HepG2 (cell line): Measurements from ENCODE around the gene GABBR2. TPM values are rescaled to one million over a fixed set of nuclear protein-coding genes. Genes with fewer than 3 reads are reported as not detected.

ENCODE experiments used
- ATAC-seq: fragments of 200-7000 bp; cut with Tn5 transposase; 3 replicates; pipeline ENCODE4 v1.9.1; 2020; ENCODE audit warnings: mild to moderate bottlenecking, moderate library complexity
- BruUV-seq: library from RNA; stranded (reverse); fragments of 400-500 nt; replicated peaks from 2 replicates; lab custom pipeline; 2021; lab: Mats Ljungman, UMichigan
- CTCF ChIA-PET: fragments of 300-600 bp; formaldehyde crosslinking; extraction: SDS; loops from one replicate; lab custom pipeline; 2021; ENCODE audit warnings: low total read pairs, inconsistent platforms, low intra/inter-chr PET ratio; lab: Yijun Ruan, JAX
- POLR2A ChIA-PET: fragments of 350-600 bp; sonication (Branson Sonifier 250); formaldehyde crosslinking; loops from one replicate; lab custom pipeline; 2020; ENCODE audit warnings: antibody characterized with exemption, inconsistent platforms; lab: Yijun Ruan, JAX
- DNase-seq: peaks from one replicate; pipeline ENCODE4 v3.0.0-alpha.2; 2015; ENCODE audit warnings: low spot score
- FAIRE-seq: peaks from 3 replicates; lab custom pipeline; 2011; peaks lifted over from hg19 to GRCh38; lab: Jason Lieb, UNC
- H2AFZ ChIP-seq: one replicate; pipeline ENCODE4 v1.6.1; 2011; ENCODE audit warnings: low read length, inconsistent platforms
- H3K27ac ChIP-seq: fragments of 300-600 bp; 3 replicates; pipeline ENCODE4 v1.8.0; 2011; ENCODE audit warnings: mixed run types, mild to moderate bottlenecking, mixed read lengths, low read length, inconsistent platforms; ENCODE audit not compliant: insufficient read depth; ENCODE audit errors: extremely low read length
- H3K27me3 ChIP-seq, 2 experiments: fragments of 200-600 bp in 1 of 2; 2 replicates in 1 of 2; 3 replicates in 1 of 2; pipeline versions ENCODE4 v1.6.0 to v1.8.0; 2011; ENCODE audit warnings: low read length in 2 of 2, mild to moderate bottlenecking in 2 of 2, moderate library complexity in 2 of 2, inconsistent platforms in 1 of 2; ENCODE audit not compliant: insufficient read depth in 2 of 2, control insufficient read depth in 1 of 2
- H3K36me3 ChIP-seq, 2 experiments: fragments of 200-600 bp in 1 of 2; replicated peaks in 1 of 2; 2 replicates in 1 of 2; 3 replicates in 1 of 2; pipeline versions ENCODE4 v1.5.1 to v1.8.0; 2011; ENCODE audit warnings: low read length in 2 of 2, inconsistent platforms in 1 of 2; ENCODE audit not compliant: insufficient read depth in 2 of 2, control insufficient read depth in 1 of 2
- H3K4me1 ChIP-seq: 2 replicates; pipeline ENCODE4 v1.5.1; 2012; ENCODE audit warnings: low read length, inconsistent platforms; ENCODE audit not compliant: insufficient read depth
- H3K4me2 ChIP-seq: 2 replicates; pipeline ENCODE4 v1.6.0; 2011; ENCODE audit warnings: low read depth, low read length, inconsistent platforms
- H3K4me3 ChIP-seq, 3 experiments: fragments of 200-600 bp in 1 of 3; sonication (generic), shearing (Covaris generic) in 1 of 3; replicated peaks in 1 of 3; 2 replicates each; pipeline ENCODE4 v1.5.1; 2011 to 2016; ENCODE audit warnings: low read length in 3 of 3, inconsistent platforms in 2 of 3, low read depth in 2 of 3, mild to moderate bottlenecking in 2 of 3, control low read depth in 1 of 3, mixed read lengths in 1 of 3; ENCODE audit not compliant: insufficient read depth in 1 of 3
- H3K79me2 ChIP-seq: one replicate; pipeline ENCODE4 v1.6.1; 2011; ENCODE audit warnings: low read length, inconsistent platforms; ENCODE audit not compliant: insufficient read depth
- H3K9ac ChIP-seq: 2 replicates; pipeline ENCODE4 v1.6.0; 2011; ENCODE audit warnings: mild to moderate bottlenecking, low read depth, low read length, inconsistent platforms; ENCODE audit not compliant: insufficient read depth
- H3K9me3 ChIP-seq: 2 replicates; pipeline ENCODE4 v1.5.1; 2012; ENCODE audit warnings: mild to moderate bottlenecking, low read length
- H4K20me1 ChIP-seq: 2 replicates; pipeline ENCODE4 v1.6.0; 2011; ENCODE audit warnings: inconsistent platforms, mild to moderate bottlenecking, low read length, moderate library complexity; ENCODE audit not compliant: insufficient read depth
- ATF5 ChIP-seq: sonication (generic); formaldehyde crosslinking; IDR thresholded peaks from 2 replicates; pipeline ENCODE4 v1.4.0; 2020; ENCODE audit warnings: mild to moderate bottlenecking, low read depth, missing genetic modification reagents
- CAMTA2 ChIP-seq: sonication (generic); formaldehyde crosslinking; IDR thresholded peaks from 2 replicates; pipeline ENCODE4 v1.4.0; 2020; ENCODE audit warnings: mild to moderate bottlenecking, missing genetic modification reagents, borderline replicate concordance
- EP300 ChIP-seq, 3 experiments: sonication (generic) in 1 of 3; formaldehyde crosslinking in 1 of 3; IDR thresholded peaks; 2 replicates each; pipeline versions ENCODE4 v1.5.1 to v1.6.1; 2011 to 2020; ENCODE audit warnings: low read depth in 2 of 3, low read length in 2 of 3, borderline replicate concordance in 1 of 3, improper control_type of control experiment in 1 of 3, mild to moderate bottlenecking in 1 of 3, missing genetic modification reagents in 1 of 3, moderate library complexity in 1 of 3
- HNF4A ChIP-seq: sonication (generic); formaldehyde crosslinking; IDR thresholded peaks from 2 replicates; pipeline ENCODE4 v1.4.0; 2020; ENCODE audit warnings: missing genetic modification reagents
- JUND ChIP-seq: sonication (generic); formaldehyde crosslinking; IDR thresholded peaks from 2 replicates; pipeline ENCODE4 v1.8.0; 2022; ENCODE audit warnings: mild to moderate bottlenecking, missing genetic modification reagents
- MIER3 ChIP-seq: IDR thresholded peaks from 2 replicates; pipeline ENCODE4 v1.6.1; 2016; ENCODE audit warnings: missing compliant biosample characterization, borderline replicate concordance
- RAD21 ChIP-seq: fragments of 450-650 bp; formaldehyde crosslinking; IDR thresholded peaks from 2 replicates; pipeline ENCODE4 v1.5.0; 2020; ENCODE audit warnings: mild to moderate bottlenecking
- SOX5 ChIP-seq: IDR thresholded peaks from 2 replicates; pipeline ENCODE4 v1.6.1; 2016; ENCODE audit warnings: borderline replicate concordance
- TGIF2 ChIP-seq: IDR thresholded peaks from 2 replicates; pipeline ENCODE4 v1.6.1; 2016; ENCODE audit warnings: control low read depth, missing compliant biosample characterization
- ZMAT3 ChIP-seq: sonication (generic); formaldehyde crosslinking; conservative IDR thresholded peaks from 2 replicates; pipeline ENCODE4 v1.7.0; 2021; ENCODE audit warnings: missing genetic modification reagents
- ZNF850 ChIP-seq: sonication (generic); formaldehyde crosslinking; conservative IDR thresholded peaks from 2 replicates; pipeline ENCODE4 v1.9.0; 2021; ENCODE audit warnings: mild to moderate bottlenecking, missing genetic modification reagents
- ZNF891 ChIP-seq: sonication (generic); formaldehyde crosslinking; IDR thresholded peaks from 2 replicates; pipeline ENCODE4 v1.5.0; 2020; ENCODE audit warnings: mild to moderate bottlenecking, missing genetic modification reagents
- WGBS: methylation state at CpG from one replicate; pipeline ENCODE4 v1.1.6; 2017; ENCODE audit warnings: low lambda C conversion rate; 5-methylcytosine and 5-hydroxymethylcytosine counted together
- in situ Hi-C: cut with HindIII; loops from 2 replicates; pipeline ENCODE4 v1.10.0; 2017; ENCODE audit warnings: low pct_unique_long_range_greater_than_20kb; ENCODE audit not compliant: extremely low pct_ligation_motif_present
- intact Hi-C: fragments of 100-400 bp; cut with micrococcal nuclease; formaldehyde crosslinking; loops from one replicate; pipeline ENCODE4 v1.10.0; 2022; ENCODE audit not compliant: unreplicated experiment
- polyA plus RNA-seq, 8 experiments: library from polyadenylated mRNA; depleted of rRNA in 3 of 8; stranded (reverse) in 7 of 8; unstranded in 1 of 8; fragments of >200 nt; fragmentation: Illumina TruSeq in 4 of 8; extraction: Trizol in 4 of 8; gene quantifications; 2 replicates each; pipeline versions ENCODE4 v1.2.1 to v1.2.3, GENCODE V29; 2011 to 2016; ENCODE audit warnings: low read depth in 4 of 8, missing spikeins in 1 of 8, mixed read lengths in 1 of 8; ENCODE audit not compliant: insufficient read depth in 1 of 8
- total RNA-seq, 5 experiments: library from RNA; depleted of rRNA; stranded (reverse); fragments of >200 nt; fragmentation: Illumina TruSeq; extraction: Trizol; gene quantifications; 2 replicates each; pipeline ENCODE4 v1.2.3, GENCODE V29; 2016; ENCODE audit warnings: low read depth in 1 of 5
- TF ChIP-seq, protein P1 (sequence below): sonication (generic); formaldehyde crosslinking; IDR thresholded peaks from 2 replicates; pipeline ENCODE4 v1.8.1; 2023; ENCODE audit warnings: mild to moderate bottlenecking, missing genetic modification reagents

GABBR2 gene
- total and polyA plus RNA-seq, 2 of the 13 experiments (the other 11 are each of a cell fraction or from before 2014, with no cell fraction given) = 0.02 TPM; not detected in 1

DNA sequence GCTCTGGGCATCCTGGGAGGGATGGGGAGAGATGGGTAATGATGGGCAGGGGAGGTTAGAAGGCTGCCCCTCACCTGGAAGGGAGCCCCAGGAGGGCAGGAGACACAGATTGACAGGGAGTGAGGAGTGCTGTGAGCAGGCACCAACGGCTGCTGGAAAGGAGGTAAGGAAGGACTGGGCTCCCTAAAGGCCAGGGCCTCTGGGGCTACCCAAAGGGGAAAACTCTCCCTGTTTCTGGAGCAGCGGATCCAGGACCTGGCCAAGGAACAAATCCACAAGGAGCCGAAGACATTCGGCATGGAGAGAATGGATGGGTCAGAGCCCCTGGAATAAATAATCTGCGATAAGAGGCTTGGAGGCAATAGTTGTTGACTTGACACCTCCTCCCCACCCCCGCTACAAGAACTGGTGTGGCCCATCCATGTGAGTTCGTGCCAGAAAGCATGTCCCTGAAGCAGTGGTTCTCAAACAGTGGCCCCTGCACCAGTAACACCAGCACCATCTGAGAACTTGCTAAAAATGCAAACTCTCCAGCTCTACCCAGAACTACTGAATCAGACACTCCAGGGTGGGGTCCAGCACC is 208.3 kb downstream of the GABBR2 start (continued):
- TF ChIP-seq EP300 (IDR thresholded peaks at IDR 0.05; ENCODE audit: low read depth in 2 of 2, low read length in 2 of 2) (no peak), EP300 (CRISPR knock-in tag; IDR thresholded peaks at IDR 0.05; ENCODE audit: borderline replicate concordance) (no peak), ATF5 (CRISPR knock-in tag) (no peak), HNF4A (CRISPR knock-in tag) (no peak), ZMAT3 (CRISPR knock-in tag) (no peak), TGIF2 (no peak), SOX5 (no peak)

GRCh38 chr9:98495530-98495929 is 213.2 kb downstream of the GABBR2 start:
- no peaks in the 10 kb centered on the region for H3K36me3 ChIP-seq
- H2AFZ ChIP-seq = no peak overlapping the region
- POLR2A ChIA-PET = no interaction called here
- H3K9ac ChIP-seq = no peak overlapping the region
- no TSS peak for BruUV-seq
- CTCF ChIA-PET = no interaction called here
- H3K27me3 ChIP-seq = no peaks in the 10 kb centered on the region; a peak in 1 of 5 replicates
- TF ChIP-seq ZNF891 (CRISPR knock-in tag) (no peak), JUND (CRISPR knock-in tag) (no peak), ZNF850 (no peak), RAD21 (CRISPR knock-in tag) (no peak), MIER3 (CRISPR knock-in tag) (no peak), CAMTA2 (CRISPR knock-in tag) (no peak)
- TF ChIP-seq, protein P1, sequence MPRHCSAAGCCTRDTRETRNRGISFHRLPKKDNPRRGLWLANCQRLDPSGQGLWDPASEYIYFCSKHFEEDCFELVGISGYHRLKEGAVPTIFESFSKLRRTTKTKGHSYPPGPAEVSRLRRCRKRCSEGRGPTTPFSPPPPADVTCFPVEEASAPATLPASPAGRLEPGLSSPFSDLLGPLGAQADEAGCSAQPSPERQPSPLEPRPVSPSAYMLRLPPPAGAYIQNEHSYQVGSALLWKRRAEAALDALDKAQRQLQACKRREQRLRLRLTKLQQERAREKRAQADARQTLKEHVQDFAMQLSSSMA (CRISPR knock-in tag) = no peak
- ATAC-seq = no peak
- H3K4me2 ChIP-seq = no peak overlapping the region
- 23% methylated on average over 3 of the region's 3 CpGs for WGBS
- in situ Hi-C loops (no loop called here), intact Hi-C loops (no loop called here)
- H3K9me3 ChIP-seq = no peaks in the 10 kb centered on the region
- H3K4me3 ChIP-seq = no peak overlapping the region
- H3K79me2 ChIP-seq = no peaks in the 10 kb centered on the region
- H3K4me1 ChIP-seq = peaks cover 15% of the 10 kb centered on the region
- no peak overlapping the region for H3K27ac ChIP-seq
- DNase-seq = no peak
- no peak for FAIRE-seq
- H4K20me1 ChIP-seq = no peaks in the 10 kb centered on the region
